Stimulated activated naive B cell treated with anti-CD40 and anti-IgM and Interleukin-4, amounts not matched to agents 10 μg/mL and 1 μg/mL and 100 μg/mL, for 72 hours (primary cell): ENCODE data around the gene CHST1.

Experiments used
- ATAC-seq, 2 donors: fragments of 150-1000 bp; cut with Tn5 transposase; replicated peaks; 2 replicates each; pipeline ENCODE4 v1.10.0; 2021; ENCODE audit warnings: moderate library complexity in 1 of 2
- DNase-seq: peaks from one replicate; pipeline ENCODE4 v3.0.0; 2021
- H3K27ac Mint-ChIP-seq: one replicate; pipeline ENCODE4 v1.8.0; 2022; ENCODE audit warnings: mild to moderate bottlenecking, mixed read lengths
- H3K27me3 Mint-ChIP-seq, 2 donors: one replicate each; pipeline ENCODE4 v1.8.0; 2022; ENCODE audit warnings: mixed read lengths in 2 of 2
- H3K36me3 Mint-ChIP-seq, 2 donors: one replicate each; pipeline ENCODE4 v1.8.0; 2022; ENCODE audit warnings: mixed read lengths in 2 of 2, mild to moderate bottlenecking in 1 of 2
- H3K4me1 Mint-ChIP-seq, 2 donors: one replicate each; pipeline ENCODE4 v1.8.0; 2022; ENCODE audit warnings: mixed read lengths in 2 of 2, mild to moderate bottlenecking in 1 of 2
- H3K4me3 Mint-ChIP-seq, 2 donors: one replicate each; pipeline ENCODE4 v1.8.0; 2022; ENCODE audit warnings: mild to moderate bottlenecking in 2 of 2, mixed read lengths in 2 of 2, moderate library complexity in 1 of 2
- H3K9me3 Mint-ChIP-seq, 2 donors: one replicate each; pipeline ENCODE4 v1.8.0; 2022; ENCODE audit warnings: mixed read lengths in 2 of 2, mild to moderate bottlenecking in 1 of 2

The CHST1 gene

GRCh38 chr11:45603946-45604682, 61.3 kb downstream of the CHST1 start:
- ATAC-seq, result no peak
- Mint-ChIP-seq H3K9me3 (peaks cover 4 to 5% of the 10 kb centered on the region in 2 donors), H3K4me1 (no peaks in the 10 kb centered on the region), H3K4me3 (no peak overlapping the region), H3K36me3 (no peaks in the 10 kb centered on the region), H3K27me3 (peaks cover 23 to 30% of the 10 kb centered on the region in 2 donors), H3K27ac (no peak overlapping the region)
- no peak for DNase-seq

- ATAC-seq (no peak), DNase-seq (no peak)
- no peak overlapping the region for H3K4me3 Mint-ChIP-seq
- peaks cover 4% of the 10 kb centered on the region in 2 donors for H3K9me3 Mint-ChIP-seq
- no peaks in the 10 kb centered on the region for H3K36me3 Mint-ChIP-seq
- H3K27ac Mint-ChIP-seq, result no peak overlapping the region
- peaks cover 12 to 21% of the 10 kb centered on the region in 2 donors for H3K27me3 Mint-ChIP-seq
- H3K4me1 Mint-ChIP-seq, result no peaks in the 10 kb centered on the region
These were observed 66.1 kb downstream of the CHST1 start for GRCh38 chr11:45599161-45599943.
